GM18858 (cell line): ENCODE measurements around the gene AKTIP.
A peak's percentile ranks its signal among the peaks of the same experiment; 100 is the strongest.
"Not testable (repeated sequence)": the region's sequence is repeated elsewhere in the genome, so short reads cannot be mapped to it uniquely, and the experiment has no call there.

Source experiments
- ATAC-seq: cut with Tn5 transposase; IDR thresholded peaks from one replicate; pipeline ENCODE4 v1.9.1; 2021; ENCODE audit not compliant: unreplicated experiment

AKTIP gene

DNA sequence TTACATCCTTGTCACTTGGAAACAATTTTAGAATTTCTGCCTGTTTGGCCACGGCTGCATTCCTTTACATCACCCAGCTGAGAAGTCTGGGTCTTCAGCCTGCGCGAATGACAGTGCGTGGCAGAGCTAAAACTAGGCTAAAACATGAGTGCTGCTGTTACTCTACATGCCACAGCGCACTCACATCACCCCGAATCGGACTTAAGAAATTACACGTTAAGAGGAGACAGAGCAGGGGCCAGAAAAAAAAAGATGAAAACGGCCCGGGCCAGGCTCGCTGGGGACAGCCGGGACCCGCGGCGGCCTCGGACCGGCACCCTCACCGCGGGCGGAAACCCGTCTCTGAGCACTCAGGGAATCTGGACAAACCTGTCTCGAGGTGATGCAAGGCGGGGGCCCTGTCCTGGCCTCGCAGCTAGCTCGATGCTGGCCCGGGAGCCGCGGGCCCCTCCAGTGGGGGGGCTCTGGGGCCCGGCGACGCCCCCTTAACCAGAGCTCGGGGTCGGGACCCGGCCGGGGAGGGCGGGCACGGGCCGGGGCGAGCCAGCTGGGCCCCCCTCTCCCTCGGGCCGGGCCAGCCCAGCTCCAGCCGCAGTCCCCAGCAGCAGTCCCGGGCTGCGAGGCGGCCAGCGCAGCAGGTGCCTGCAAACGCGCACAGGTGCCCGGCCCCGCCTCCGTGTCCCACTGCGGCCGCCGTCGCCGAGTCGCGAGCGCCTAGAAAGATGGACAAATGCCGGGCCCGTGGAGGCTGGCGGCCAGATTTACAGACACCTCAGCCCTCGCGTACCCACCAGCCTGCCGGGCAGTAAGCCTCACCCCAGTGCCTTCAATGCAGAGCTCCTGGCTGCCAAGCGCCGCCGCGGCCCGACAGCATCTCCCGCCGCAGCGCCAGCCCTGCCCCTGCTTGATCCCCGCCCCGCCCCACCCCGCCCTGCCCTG is at the start of gene AKTIP:
TSS of gene AKTIP (minus strand) at position 879 of the 939 bp plus-strand sequence. CDS start 2,950 bp downstream, outside the sequence.
- peak; percentile 8 for ATAC-seq

GRCh38 chr16:53549970-53550690 is 47.1 kb upstream of the AKTIP start:
- peak; percentile 86 for ATAC-seq

DNA sequence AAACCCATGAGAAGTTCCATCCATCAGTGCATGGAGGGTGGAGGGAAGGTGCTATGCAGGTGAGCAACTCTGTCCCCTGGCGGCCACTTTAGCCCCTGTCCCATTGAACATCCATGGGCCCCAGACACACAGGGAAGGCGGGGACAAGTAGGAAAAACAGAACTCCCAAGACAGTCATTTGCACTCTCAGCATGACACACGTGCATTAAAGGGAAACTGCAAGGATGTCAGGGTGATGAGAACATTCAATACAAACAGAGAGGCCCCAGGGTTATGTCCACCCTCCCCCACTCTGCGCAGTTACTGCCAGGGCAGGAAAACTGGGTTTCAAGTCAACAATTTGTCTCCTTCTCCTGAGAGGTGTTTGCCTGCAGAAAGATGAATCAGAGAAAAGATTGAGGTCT is 44.0 kb upstream of the AKTIP start:
- no peak for ATAC-seq

- ATAC-seq = no peak
Measured at GRCh38 chr16:53545433-53545832, 42.4 kb upstream of the AKTIP start.

GRCh38 chr16:53542283-53542682 is 39.3 kb upstream of the AKTIP start:
- ATAC-seq = no peak

DNA sequence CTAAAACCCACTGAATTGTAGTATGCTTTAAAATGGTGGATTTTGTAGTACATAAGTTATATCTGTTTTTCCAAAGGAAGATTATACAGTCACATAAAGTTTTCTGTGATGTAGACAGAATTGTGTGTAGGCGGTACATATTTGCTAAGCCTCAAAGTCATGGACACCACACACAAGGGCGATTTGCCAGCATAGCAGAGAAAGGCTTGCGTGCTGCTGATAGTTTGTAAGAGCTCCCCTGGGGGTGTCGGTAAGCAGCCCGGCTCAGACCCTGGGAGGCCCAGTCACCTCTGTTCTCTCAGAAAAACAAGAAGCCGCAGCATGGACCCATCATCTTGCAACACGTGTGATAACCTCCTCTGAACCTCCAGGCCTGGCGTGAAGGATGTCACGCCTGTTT is 38.3 kb upstream of the AKTIP start:
- ATAC-seq = no peak

GRCh38 chr16:53539759-53540718 is 37.0 kb upstream of the AKTIP start:
- not testable (repeated sequence) for ATAC-seq

- not testable (repeated sequence) for ATAC-seq
Measured at GRCh38 chr16:53539346-53539745, 36.3 kb upstream of the AKTIP start.

DNA sequence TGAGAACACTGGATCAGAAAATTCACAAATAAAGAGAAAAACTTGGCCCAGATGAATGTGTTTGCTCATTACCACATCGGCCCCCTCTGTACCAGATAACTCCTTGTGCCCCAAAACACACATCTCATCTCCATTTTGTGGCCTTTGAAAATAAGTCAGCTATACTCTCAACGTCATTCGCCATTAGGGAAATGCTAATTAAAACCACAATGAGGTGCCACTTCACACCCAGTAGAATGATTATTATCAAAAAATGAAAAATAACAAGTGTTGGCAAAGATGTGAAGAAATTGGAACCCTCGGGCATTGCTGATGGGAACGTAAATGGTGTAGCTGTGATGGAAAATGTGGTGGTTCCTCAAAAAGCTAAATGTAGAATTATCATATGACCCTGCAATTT is 34.6 kb upstream of the AKTIP start:
- ATAC-seq = no peak

DNA sequence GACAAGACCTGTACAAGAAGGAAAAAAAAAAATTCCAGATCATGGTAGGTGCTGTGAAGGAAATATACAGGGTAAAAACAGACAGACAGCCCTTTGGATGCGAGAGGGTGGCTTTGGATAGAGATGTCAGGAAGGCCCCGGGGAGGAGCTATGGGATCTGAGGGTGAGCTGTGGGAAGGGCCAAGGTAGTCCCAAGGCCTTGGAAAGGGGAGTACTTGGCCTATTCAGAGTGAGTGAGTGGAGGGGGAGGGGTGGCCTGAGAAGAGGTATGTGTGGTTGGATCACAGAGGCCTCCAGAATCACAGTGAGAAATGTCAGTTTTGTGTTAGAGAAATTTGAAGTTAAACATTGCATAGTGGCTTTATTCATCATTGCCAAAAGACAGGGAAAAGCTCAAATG is 31.2 kb upstream of the AKTIP start:
- ATAC-seq = no peak

DNA sequence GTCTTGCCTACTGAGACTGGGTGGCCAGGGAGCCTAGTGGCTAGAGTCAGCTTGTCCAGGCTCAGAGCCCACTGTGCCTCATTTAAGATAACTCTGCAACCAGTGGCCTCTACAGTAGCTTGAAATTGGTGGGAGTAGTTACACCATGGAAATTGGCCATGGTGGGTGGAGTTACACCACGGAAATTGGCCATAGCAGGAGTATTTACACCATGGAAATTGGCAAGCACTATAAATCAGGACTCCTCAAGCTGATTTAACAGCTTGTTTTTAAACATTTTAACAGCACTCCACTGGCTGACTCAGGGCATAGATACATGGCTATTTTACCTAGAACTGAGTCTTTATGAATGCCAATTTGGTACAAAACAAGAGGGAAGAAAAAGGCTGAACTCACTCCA is 27.7 kb upstream of the AKTIP start:
- no peak for ATAC-seq

DNA sequence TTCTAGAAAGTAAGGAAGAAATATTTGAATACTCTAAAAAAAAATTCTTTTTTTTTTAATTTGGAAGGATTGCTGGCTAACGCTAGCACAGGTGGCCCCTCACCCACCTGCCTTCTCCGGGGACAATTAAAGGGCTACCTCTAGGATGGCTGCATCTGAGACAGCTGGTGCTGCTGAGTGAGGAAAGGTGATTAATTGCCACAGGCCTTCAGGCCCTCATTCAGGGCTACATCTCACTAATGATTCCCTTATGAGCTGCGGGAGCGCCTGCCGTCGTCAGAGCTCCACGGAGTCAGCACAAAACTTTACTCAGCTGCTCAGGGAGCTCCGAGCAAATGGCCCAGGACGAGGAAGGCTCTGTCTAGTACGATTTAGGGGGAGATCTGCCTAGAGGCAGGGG is 27.0 kb upstream of the AKTIP start:
- no peak for ATAC-seq

DNA sequence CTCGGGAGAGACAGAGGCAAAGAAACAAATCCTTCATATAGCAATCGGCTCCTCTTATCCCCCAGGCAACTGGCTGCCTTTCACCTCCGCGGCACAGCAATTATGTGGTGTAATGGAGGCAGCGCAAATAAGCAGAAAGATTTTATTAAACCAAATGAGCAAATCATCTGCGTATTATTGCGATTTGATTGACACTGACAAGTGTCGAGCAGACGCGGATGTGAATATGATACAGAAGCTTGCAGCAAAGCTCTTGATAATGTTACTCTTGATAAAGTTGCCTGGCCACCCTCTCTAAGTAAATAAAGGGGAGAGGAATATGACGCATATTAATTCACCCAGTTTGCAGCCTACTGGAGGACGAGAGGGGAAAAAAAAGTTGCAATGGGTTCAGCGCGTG is 26.5 kb upstream of the AKTIP start:
- no peak for ATAC-seq

- ATAC-seq = no peak
Measured at GRCh38 chr16:53528797-53529196, 25.8 kb upstream of the AKTIP start.

DNA sequence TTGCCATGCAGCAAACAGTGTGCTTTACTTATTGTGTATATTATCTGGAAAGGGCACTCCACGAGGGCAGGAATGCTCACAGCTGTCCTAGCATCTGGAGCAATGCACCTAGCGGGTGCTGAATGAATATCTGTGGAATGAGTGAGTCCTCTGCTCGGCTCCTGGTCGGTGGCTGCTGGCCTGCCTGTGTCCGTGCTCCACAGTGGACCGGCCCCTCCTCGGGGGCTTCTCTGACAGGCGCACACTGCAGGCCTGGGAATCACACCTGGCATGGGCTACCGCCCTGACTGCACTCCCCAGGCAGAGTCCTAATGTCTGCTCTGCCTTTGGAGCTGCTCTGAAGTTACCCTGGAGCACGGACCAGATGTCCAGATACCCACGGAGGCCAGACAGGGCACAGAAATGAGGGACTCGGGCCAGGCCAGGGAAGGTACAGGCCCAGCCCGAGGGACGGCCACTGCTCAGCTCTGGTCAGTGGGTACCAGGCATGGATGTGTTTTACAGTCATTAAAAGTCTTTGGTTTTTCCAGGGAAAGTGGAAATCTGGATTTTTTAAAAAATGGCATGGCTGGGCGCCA is 21.1 kb upstream of the AKTIP start:
- ATAC-seq = no peak

- ATAC-seq = no peak
Measured at GRCh38 chr16:53523126-53523804, 20.3 kb upstream of the AKTIP start.

DNA sequence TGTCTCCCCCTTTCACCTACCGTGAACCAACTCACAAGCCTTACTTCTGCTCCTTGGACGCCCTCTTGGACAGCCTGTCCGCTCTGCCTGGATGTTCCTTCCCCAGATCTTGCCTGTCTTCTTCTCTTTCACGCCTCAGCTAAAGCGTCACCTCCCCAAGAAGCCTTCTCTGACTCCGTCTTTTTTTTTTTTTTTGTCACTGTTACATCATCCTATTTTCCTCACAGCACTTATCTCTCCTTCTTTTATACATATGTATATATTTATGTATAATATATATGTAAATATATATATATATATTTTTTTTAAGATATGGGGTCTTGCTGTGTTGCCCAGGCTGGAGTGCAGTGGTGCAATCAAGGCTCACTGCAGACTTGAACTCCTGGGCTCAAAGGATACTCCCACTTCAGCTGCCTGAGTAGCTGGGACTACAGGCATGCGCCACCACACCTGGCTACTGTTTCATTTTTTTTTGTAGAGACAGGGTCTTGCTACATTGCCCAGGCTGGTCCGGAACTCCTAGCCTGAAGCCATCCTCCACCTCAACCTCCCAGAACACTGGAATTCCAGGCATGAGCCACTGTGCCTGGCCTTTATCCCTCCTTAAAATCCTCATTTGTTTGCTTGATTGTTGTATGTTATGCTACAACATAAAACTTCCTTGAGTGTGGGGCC is 16.5 kb upstream of the AKTIP start:
- no peak for ATAC-seq

DNA sequence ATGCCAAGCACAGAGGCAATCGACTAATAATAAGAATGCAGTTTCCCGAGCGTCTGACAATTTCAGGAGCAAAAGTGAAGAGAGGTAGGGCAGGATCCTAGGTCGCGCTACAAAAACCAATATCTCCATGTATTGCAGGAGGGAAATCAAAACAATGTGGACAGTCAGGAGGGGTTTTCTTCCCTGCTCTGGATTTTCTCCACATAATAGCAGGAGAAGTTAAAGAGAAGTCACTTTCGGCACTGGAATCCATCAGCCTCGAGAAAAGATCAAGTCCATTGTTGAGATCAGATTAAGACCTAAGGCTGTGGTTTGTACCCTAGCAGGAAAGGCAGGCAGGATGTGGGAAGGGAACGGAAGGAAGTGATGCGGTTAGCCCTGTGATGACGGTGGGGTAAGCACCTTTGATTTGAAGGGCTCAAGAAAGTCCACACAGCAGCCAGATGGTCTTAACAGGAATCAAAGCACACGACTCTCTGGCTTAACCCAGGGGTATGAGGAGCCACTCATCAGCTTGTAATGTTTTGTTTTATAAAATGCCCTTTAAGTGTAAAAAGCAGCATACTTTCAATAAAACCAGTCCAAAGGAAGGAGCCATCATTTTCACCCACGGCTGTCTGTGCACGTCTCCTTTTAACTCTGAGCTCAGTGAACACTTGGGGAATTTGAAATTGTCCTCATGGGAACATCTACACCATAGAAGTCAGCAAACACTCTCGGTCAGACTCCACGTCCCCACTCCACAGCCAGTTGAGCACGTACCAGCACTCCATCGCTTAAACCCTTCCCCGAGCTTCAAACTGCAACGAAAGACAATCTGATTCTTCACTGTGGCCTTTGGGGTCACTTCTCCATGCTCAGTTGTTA is 15.8 kb upstream of the AKTIP start:
- peak; percentile 99 for ATAC-seq

DNA sequence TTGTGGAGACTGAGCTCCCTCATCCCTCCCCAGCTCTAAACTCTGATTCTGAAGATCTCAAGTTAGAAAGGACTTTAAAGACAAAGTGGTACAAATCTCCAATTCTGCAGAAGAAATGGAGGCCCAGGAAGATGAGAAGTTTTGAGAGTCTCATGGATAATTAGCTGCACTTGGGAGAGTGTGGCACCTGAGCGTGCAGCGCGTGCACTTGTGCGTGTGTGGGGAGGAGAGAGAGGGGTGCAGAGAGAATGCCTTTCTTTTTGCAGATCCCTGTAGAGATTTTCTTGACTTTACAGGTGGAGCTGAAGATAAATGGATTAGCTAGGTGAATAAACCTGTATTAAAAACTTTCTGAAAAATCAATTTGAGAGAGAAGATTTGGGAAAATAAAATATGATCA is 14.8 kb upstream of the AKTIP start:
- no peak for ATAC-seq
